ENCODE data around the gene GPR85. TPM values are rescaled to one million over a fixed set of nuclear protein-coding genes. Genes with fewer than 3 reads are reported as not detected.

GPR85 gene
- total and polyA plus RNA-seq, 3 donors from 2014 or later = 2.8 to 18.5 (median 5.4) TPM

DNA sequence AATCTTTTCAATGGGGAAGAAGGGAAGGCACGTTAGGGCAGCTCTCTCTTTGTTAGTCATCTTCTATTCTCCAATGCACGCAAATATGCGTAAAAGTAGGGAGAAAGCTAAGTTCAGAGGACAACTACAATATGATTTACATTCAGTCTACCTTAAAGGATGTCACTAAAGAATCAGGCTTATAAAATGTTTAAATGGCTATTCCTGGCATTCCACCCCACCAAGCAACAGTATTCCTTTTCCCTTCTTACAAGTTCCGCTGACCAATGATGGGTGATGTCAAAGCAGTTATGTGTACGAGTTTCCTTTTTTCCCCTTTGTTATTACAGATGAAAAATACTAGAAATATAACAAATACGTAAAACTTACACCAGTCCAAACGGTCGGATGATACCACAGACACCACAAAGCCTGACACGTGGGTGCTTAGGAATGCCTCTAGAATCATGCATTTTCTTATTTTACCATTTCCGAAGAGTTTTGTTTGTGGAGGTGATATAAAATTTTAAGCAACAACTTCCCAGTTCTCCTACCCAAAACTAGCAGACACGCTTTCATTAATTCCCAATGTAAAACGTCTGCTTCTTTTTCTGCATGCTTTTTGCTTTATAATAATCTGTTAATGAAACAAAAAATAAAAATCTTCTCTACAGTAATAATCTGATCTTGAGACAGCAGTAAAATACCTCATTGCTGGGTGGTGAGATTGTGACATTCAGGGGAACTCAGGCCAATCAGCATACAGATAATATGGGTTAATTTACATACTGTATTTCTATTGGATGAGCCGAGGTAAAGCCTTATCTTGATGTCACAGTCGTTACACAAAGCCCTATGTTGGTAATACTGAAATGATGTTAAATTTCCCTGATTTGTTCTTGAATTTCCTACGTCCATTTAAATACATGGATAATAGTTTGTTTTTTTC lies 708 bp upstream of the GPR85 start:
- H3K27ac ChIP-seq = no peak overlapping the region
- intact Hi-C loops (cut with DNase I; ENCODE audit: low total_unique reads) = no loop called here
- H3K36me3 ChIP-seq (ENCODE audit: low read depth, missing control alignments) = no peaks in the 10 kb centered on the region
- H3K9me3 ChIP-seq = no peaks in the 10 kb centered on the region
- peak overlapping the region; percentile 29 to 45 for H3K4me3 ChIP-seq
- WGBS, 2 donors = 36 to 43% methylated on average over 15 of the region's 15 CpGs
- no peak for TF ChIP-seq POLR2A (IDR thresholded peaks at IDR 0.05)
- no peak for TF ChIP-seq CTCF (IDR thresholded peaks at IDR 0.05)
- H3K4me1 ChIP-seq = peaks cover 5% of the 10 kb centered on the region
- no peak for DNase-seq
- H3K27me3 ChIP-seq = no peaks in the 10 kb centered on the region

GRCh38 chr7:113085781-113086390 lies 741 bp downstream of the GPR85 start:
- intact Hi-C loops (cut with DNase I; ENCODE audit: low total_unique reads) = no loop called here
- no peak for TF ChIP-seq POLR2A (IDR thresholded peaks at IDR 0.05)
- TF ChIP-seq CTCF (IDR thresholded peaks at IDR 0.05) = no peak
- Histone ChIP-seq H3K27me3 (no peaks in the 10 kb centered on the region), H3K36me3 (ENCODE audit: low read depth, missing control alignments) (no peaks in the 10 kb centered on the region), H3K4me1 (peaks cover 5% of the 10 kb centered on the region), H3K9me3 (no peaks in the 10 kb centered on the region), H3K4me3 (peak overlapping the region in 1 of 2 donors; percentile 45), H3K27ac (no peak overlapping the region)
- 20 to 22% methylated on average over 16 of the region's 16 CpGs for WGBS, 2 donors
- no peak for DNase-seq

- DNase-seq = no peak
- H3K27me3 ChIP-seq = no peaks in the 10 kb centered on the region
- no peaks in the 10 kb centered on the region for H3K36me3 ChIP-seq (ENCODE audit: low read depth, missing control alignments)
- intact Hi-C loops (cut with DNase I; ENCODE audit: low total_unique reads) = no loop called here
- WGBS, 2 donors = 76 to 94% methylated on average over 4 of the region's 4 CpGs
- H3K4me3 ChIP-seq = no peak overlapping the region
- no peaks in the 10 kb centered on the region for H3K9me3 ChIP-seq
- H3K4me1 ChIP-seq = peaks cover 5% of the 10 kb centered on the region
- no peak overlapping the region for H3K27ac ChIP-seq
- TF ChIP-seq POLR2A (IDR thresholded peaks at IDR 0.05) (no peak), CTCF (IDR thresholded peaks at IDR 0.05) (no peak)
These were observed 2.0 kb downstream of the GPR85 start for GRCh38 chr7:113084496-113085172.

- Histone ChIP-seq H3K27me3 (no peaks in the 10 kb centered on the region), H3K9me3 (no peaks in the 10 kb centered on the region), H3K4me3 (no peak overlapping the region), H3K4me1 (peaks cover 5% of the 10 kb centered on the region), H3K36me3 (ENCODE audit: low read depth, missing control alignments) (no peaks in the 10 kb centered on the region), H3K27ac (no peak overlapping the region)
- TF ChIP-seq POLR2A (IDR thresholded peaks at IDR 0.05) (no peak), CTCF (IDR thresholded peaks at IDR 0.05) (no peak)
- 77 to 82% methylated on average over 10 of the region's 10 CpGs for WGBS, 2 donors
- no peak for DNase-seq
- intact Hi-C loops (cut with DNase I; ENCODE audit: low total_unique reads) = no loop called here
These were observed 2.7 kb downstream of the GPR85 start for GRCh38 chr7:113083816-113084495.

All from testis (tissue), 3 donors.